ENCODE measurements around the gene NAP1L5.

- TF ChIP-seq CTCF (conservative IDR thresholded peaks at IDR 0.05; ENCODE audit: low read length) (no peak), EZH2phosphoT487 (IDR thresholded peaks at IDR 0.05; ENCODE audit: borderline replicate concordance) (no peak)
Observed at GRCh38 chr4:88646528-88647280, 50.9 kb downstream of the NAP1L5 start.
